T-cell (primary cell): Measurements from ENCODE around the gene ZNF141. TPM values are rescaled to one million over a fixed set of nuclear protein-coding genes. Genes with fewer than 3 reads are reported as not detected.
"Not testable (repeated sequence)": the region's sequence is repeated elsewhere in the genome, so short reads cannot be mapped to it uniquely, and the experiment has no call there.

Experiments
- ATAC-seq, 4 experiments: fragments of 200-7000 bp in 3 of 4; fragments of 150-1000 bp in 1 of 4; cut with Tn5 transposase; replicated peaks in 1 of 4; 1 replicate in 3 of 4; 2 replicates in 1 of 4; pipeline ENCODE4 v1.10.0; 2021; ENCODE audit warnings: moderate library complexity in 3 of 4, mild to moderate bottlenecking in 2 of 4, moderate number of reproducible peaks in 1 of 4
- CTCF ChIA-PET, 2 donors: fragments of 300-600 bp; sonication (Branson Sonifier 250); formaldehyde crosslinking; loops; one replicate each; lab custom pipeline; 2022; ENCODE audit warnings: antibody characterized with exemption in 2 of 2; lab: Charles Lee
- POLR2A ChIA-PET, 2 donors: fragments of 300-600 bp; sonication (Branson Sonifier 250); formaldehyde crosslinking; loops; one replicate each; lab custom pipeline; 2022; ENCODE audit warnings: antibody characterized with exemption in 2 of 2; lab: Charles Lee
- DNase-seq, 35 experiments: peaks; one replicate each; pipeline versions ENCODE4 v3.0.0 to v3.0.0-alpha.2; 2013 to 2023
- H3K27ac ChIP-seq: one replicate; pipeline ENCODE4 v1.5.1; 2013; ENCODE audit warnings: low read length
- H3K27me3 ChIP-seq, 2 experiments: replicated peaks in 1 of 2; 1 replicate in 1 of 2; 2 replicates in 1 of 2; pipeline versions ENCODE4 v1.6.1 to v1.7.0; 2013; ENCODE audit warnings: low read length in 1 of 2, mixed read lengths in 1 of 2; ENCODE audit not compliant: control insufficient read depth in 2 of 2, insufficient read depth in 2 of 2; ENCODE audit errors: extremely low read depth in 1 of 2
- H3K36me3 ChIP-seq, 2 donors: 1 replicate in 1 of 2; 2 replicates in 1 of 2; pipeline versions ENCODE4 v1.6.1 to v1.7.0; 2013; ENCODE audit warnings: low read length in 1 of 2; ENCODE audit not compliant: control insufficient read depth in 2 of 2, insufficient read depth in 1 of 2; ENCODE audit errors: extremely low read depth in 1 of 2
- H3K4me1 ChIP-seq, 2 experiments: 1 replicate in 1 of 2; 2 replicates in 1 of 2; pipeline versions ENCODE4 v1.6.1 to v1.7.0; 2013; ENCODE audit warnings: low read length in 2 of 2, mixed read lengths in 1 of 2; ENCODE audit not compliant: insufficient read depth in 2 of 2, control insufficient read depth in 1 of 2; ENCODE audit errors: extremely low read depth in 1 of 2
- H3K4me3 ChIP-seq, 2 donors: 1 replicate in 1 of 2; 2 replicates in 1 of 2; pipeline versions ENCODE4 v1.5.1 to v1.7.0; 2013; ENCODE audit warnings: mild to moderate bottlenecking in 2 of 2, low read length in 1 of 2, moderate library complexity in 1 of 2; ENCODE audit not compliant: control insufficient read depth in 1 of 2; ENCODE audit errors: extremely low read depth in 1 of 2
- H3K9me3 ChIP-seq: 2 replicates; pipeline ENCODE4 v1.7.0; 2013
- H3K27ac Mint-ChIP-seq, 2 donors: one replicate each; pipeline ENCODE4 v1.8.0; 2020 to 2021; ENCODE audit warnings: mild to moderate bottlenecking in 2 of 2, mixed read lengths in 2 of 2
- H3K27me3 Mint-ChIP-seq, 2 donors: one replicate each; pipeline ENCODE4 v1.8.0; 2021 to 2022; ENCODE audit warnings: mixed read lengths in 2 of 2
- H3K36me3 Mint-ChIP-seq: one replicate; pipeline ENCODE4 v1.8.0; 2021; ENCODE audit warnings: mixed read lengths
- H3K4me1 Mint-ChIP-seq, 3 donors: one replicate each; pipeline ENCODE4 v1.8.0; 2020 to 2022; ENCODE audit warnings: mixed read lengths in 3 of 3, mild to moderate bottlenecking in 1 of 3
- H3K4me3 Mint-ChIP-seq, 3 donors: one replicate each; pipeline ENCODE4 v1.8.0; 2020 to 2022; ENCODE audit warnings: mild to moderate bottlenecking in 3 of 3, mixed read lengths in 3 of 3, moderate library complexity in 3 of 3
- H3K9me3 Mint-ChIP-seq, 3 donors: one replicate each; pipeline ENCODE4 v1.8.0; 2020 to 2022; ENCODE audit warnings: mixed read lengths in 3 of 3
- WGBS: methylation state at CpG from one replicate; pipeline ENCODE4 v1.1.5; 2013; ENCODE audit warnings: missing lambda C conversion rate; ENCODE audit not compliant: insufficient coverage; 5-methylcytosine and 5-hydroxymethylcytosine counted together
- total RNA-seq, 35 experiments: library from RNA in 6 of 35; stranded (reverse) in 6 of 35; fragments of 120-200 nt in 1 of 35; gene quantifications; one replicate each; pipeline versions ENCODE4 v1.2.1 to v1.2.4 and lab custom pipeline; 2013 to 2026

The ZNF141 gene
- total RNA-seq (10 to 100 TPM; 19.3 to 46.8 (median 40.2) TPM), total RNA-seq (lab: John Stamatoyannopoulos, UW) (29.7 to 177 (median 67.4) reads per million in 29 experiments)
- 48.7 TPM for total RNA-seq (2013)

DNA sequence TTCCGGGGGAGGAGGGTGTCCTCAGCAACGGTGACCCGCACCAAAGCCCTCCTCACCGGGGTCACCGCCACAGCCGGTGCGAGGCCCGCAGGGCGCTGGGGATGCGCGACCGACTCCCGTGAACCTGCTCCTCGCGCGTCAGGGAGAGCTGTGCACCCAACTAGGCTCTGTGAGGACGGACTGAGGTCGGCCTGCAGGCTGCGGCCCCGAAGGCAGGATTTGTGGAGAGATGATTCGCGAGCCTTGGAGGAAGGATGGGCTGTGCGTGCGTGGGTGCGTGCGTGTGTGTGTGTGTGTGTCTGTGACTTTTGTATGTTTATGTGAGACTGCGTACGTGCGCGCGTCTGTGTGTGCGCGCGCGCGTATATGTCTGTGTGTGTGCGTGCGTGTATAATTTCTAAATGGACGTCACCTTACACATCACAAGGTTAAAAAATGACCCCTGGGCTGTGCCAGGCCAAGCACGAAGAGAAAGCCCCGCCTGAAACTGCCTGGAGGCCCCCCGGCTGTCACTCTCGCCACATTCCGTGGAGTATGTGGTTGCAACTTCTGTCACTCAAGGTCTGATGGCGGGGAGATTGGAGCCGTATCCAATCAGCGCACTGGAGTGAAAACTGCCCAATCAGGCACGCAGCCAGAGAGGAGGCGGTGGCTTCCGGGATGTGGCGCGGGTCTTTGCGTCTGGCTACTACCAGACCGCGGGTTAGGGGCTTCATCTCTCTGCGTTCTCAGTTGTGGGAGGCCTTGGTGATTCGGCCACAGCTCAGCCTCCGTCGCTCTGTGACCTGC is at the start of gene ZNF141:
ZNF141 (plus strand) TSS at position 672 of the 789 bp plus-strand sequence. CDS start 170 bp downstream, outside the sequence.
- Mint-ChIP-seq H3K4me3 (peak within 1 kb of the TSS; percentile 99), H3K4me1 (peaks cover 36 to 51% (median 39%) of the 10 kb centered on the region in 3 donors), H3K27me3 (no peaks in the 10 kb centered on the region), H3K36me3 (peaks cover 38% of the 10 kb centered on the region), H3K9me3 (peaks cover 15 to 25% (median 25%) of the 10 kb centered on the region in 3 donors), H3K27ac (peak within 1 kb of the TSS; percentile 95 to 99)
- ChIA-PET CTCF (no interaction called here), POLR2A (interaction anchor here in 1 of 2 donors (0.8 kb wide), 1 partner anchor 21 kb away, joined by 5 read pairs; no protein-coding TSS in a partner anchor)
- under 1% methylated on average over 43 of the region's 59 CpGs for WGBS
- peaks cover 0 to 3% of the 10 kb centered on the region in 2 donors for H3K36me3 ChIP-seq
- peak within 1 kb of the TSS; percentile 57 to 97 for H3K4me3 ChIP-seq
- H3K4me1 ChIP-seq = peaks cover 0 to 26% of the 10 kb centered on the region in 2 experiments
- peak; percentile 91 to 94 (median 92) for ATAC-seq
- H3K9me3 ChIP-seq = peaks cover 11% of the 10 kb centered on the region
- peak within 1 kb of the TSS; percentile 97 for H3K27ac ChIP-seq
- peak; percentile 71 to 95 (median 91) for DNase-seq
- no peaks in the 10 kb centered on the region for H3K27me3 ChIP-seq

DNA sequence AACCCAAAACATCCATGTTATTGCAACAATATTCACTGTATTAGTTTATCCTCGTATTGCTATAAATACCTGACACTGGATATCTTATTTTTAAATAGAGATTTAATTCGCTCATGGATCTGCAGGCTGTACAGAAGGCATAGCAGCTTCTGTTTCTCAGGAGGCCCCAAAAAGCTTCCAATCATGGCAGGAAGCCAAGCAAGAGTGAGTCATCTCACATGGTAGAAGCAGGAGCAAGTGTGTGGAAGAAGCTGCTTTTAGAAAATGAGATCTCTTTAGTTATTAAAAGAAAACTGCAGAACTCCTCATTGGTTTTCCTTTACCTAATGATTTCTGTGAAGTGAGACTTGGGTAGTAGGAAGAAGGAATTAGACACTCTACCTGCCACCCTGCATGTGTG is 48.7 kb upstream of the ZNF141 start:
- ChIA-PET CTCF (no interaction called here), POLR2A (no interaction called here)
- Mint-ChIP-seq H3K4me3 (no peak overlapping the region), H3K4me1 (no peaks in the 10 kb centered on the region), H3K27me3 (peaks cover 0 to 3% of the 10 kb centered on the region in 2 donors), H3K9me3 (peaks cover 18 to 39% (median 29%) of the 10 kb centered on the region in 3 donors), H3K27ac (no peak overlapping the region), H3K36me3 (no peaks in the 10 kb centered on the region)
- ATAC-seq = no peak
- DNase-seq = no peak
- peaks cover 4% of the 10 kb centered on the region for H3K9me3 ChIP-seq
- H3K36me3 ChIP-seq = no peaks in the 10 kb centered on the region
- H3K4me3 ChIP-seq = no peak overlapping the region
- H3K4me1 ChIP-seq = no peaks in the 10 kb centered on the region
- no peaks in the 10 kb centered on the region for H3K27me3 ChIP-seq
- no peak overlapping the region for H3K27ac ChIP-seq
- 100% methylated on average over 1 of the region's 2 CpGs for WGBS

DNA sequence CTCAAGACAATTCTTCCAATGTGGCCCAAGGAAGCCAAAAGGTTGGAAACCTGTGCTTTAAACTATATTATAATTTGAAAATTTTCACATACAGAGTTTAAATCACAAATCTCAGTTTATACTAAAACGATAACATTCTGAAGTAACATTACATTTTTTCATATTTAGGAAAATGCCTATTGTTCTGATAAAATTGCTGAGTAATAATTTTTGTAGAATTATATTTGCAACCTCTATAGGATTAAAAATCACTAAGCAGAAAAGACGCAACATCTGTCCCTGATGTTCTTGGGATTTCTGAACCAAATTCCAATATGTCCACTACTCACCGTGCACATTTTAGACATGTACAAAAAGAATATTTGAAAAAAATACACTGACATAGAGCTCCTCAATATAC is 42.9 kb upstream of the ZNF141 start:
- H3K27ac ChIP-seq = no peak overlapping the region
- H3K9me3 Mint-ChIP-seq = peaks cover 0 to 23% (median 15%) of the 10 kb centered on the region in 3 donors
- H3K36me3 ChIP-seq = no peaks in the 10 kb centered on the region
- H3K4me1 ChIP-seq = no peaks in the 10 kb centered on the region
- WGBS = no CpG with 5 or more reads among the region's 3 CpGs
- H3K36me3 Mint-ChIP-seq = no peaks in the 10 kb centered on the region
- ChIA-PET CTCF (no interaction called here), POLR2A (no interaction called here)
- no peaks in the 10 kb centered on the region for H3K4me1 Mint-ChIP-seq
- peaks cover 2% of the 10 kb centered on the region for H3K9me3 ChIP-seq
- no peak overlapping the region for H3K4me3 ChIP-seq
- H3K27ac Mint-ChIP-seq = no peak overlapping the region
- no peak for ATAC-seq
- no peaks in the 10 kb centered on the region for H3K27me3 ChIP-seq
- no peak for DNase-seq
- no peak overlapping the region for H3K4me3 Mint-ChIP-seq
- no peaks in the 10 kb centered on the region for H3K27me3 Mint-ChIP-seq

DNA sequence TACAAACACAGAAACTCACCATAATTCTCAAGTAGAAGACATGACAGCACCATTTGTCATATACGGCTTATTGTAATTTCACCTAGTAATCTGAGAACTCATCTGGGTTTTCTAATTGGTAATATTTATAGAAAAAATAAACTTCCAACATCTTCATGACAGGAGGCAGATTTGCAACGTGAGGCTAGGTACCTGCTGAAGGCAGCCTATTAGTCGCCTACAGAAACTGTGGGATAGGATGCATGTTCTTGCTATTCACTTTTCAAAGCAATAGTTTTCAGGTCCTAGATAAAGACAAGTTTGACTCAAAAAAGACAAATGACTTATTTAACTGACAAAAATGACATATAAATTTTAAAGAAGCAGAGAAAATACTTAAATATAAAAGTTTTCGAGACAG is 35.2 kb upstream of the ZNF141 start:
- DNase-seq (no peak), ATAC-seq (no peak)
- Mint-ChIP-seq H3K27ac (no peak overlapping the region), H3K27me3 (peaks cover 23 to 34% of the 10 kb centered on the region in 2 donors), H3K36me3 (peaks cover 9% of the 10 kb centered on the region), H3K4me1 (peaks cover 11 to 14% (median 12%) of the 10 kb centered on the region in 3 donors), H3K9me3 (peaks cover 13 to 49% (median 38%) of the 10 kb centered on the region in 3 donors), H3K4me3 (no peak overlapping the region)
- no peaks in the 10 kb centered on the region for H3K4me1 ChIP-seq
- ChIA-PET CTCF (no interaction called here), POLR2A (no interaction called here)
- H3K4me3 ChIP-seq = no peak overlapping the region
- H3K27me3 ChIP-seq = peaks cover 4 to 18% of the 10 kb centered on the region in 2 experiments
- 100% methylated on average over 1 of the region's 4 CpGs for WGBS
- no peaks in the 10 kb centered on the region for H3K9me3 ChIP-seq
- H3K27ac ChIP-seq = no peak overlapping the region
- H3K36me3 ChIP-seq = no peaks in the 10 kb centered on the region

DNA sequence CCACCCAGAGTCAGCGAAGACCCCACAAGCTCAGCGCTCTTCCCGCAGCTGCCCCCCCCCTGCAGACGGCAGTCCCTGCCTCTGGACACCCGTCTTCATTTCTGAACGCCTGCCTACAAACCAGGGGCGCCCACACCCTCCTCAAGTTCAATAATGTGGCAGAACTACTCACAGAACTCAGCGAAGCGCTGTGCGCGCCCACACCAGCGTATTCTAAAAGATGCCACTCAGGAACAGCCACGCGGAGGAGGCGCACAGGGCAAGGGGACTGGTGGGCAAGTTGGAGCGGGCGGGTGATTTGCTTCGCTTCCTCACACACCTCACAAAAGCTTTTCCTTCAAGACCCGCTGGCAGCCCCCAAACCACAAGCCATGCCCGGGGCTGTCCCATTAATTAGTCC is 33.1 kb upstream of the ZNF141 start:
- H3K4me1 ChIP-seq, H3K36me3 Mint-ChIP-seq, ATAC-seq, H3K27ac ChIP-seq, H3K36me3 ChIP-seq, H3K9me3 ChIP-seq, CTCF ChIA-PET, POLR2A ChIA-PET, H3K27ac Mint-ChIP-seq, H3K4me3 Mint-ChIP-seq, DNase-seq: not testable (repeated sequence)
- 20% methylated on average over 7 of the region's 20 CpGs for WGBS
- H3K27me3 ChIP-seq = peaks cover 4 to 18% of the 10 kb centered on the region in 2 experiments
- Mint-ChIP-seq H3K4me1 (peaks cover 11 to 16% (median 12%) of the 10 kb centered on the region in 3 donors), H3K27me3 (peaks cover 23 to 34% of the 10 kb centered on the region in 2 donors), H3K9me3 (peaks cover 13 to 46% (median 32%) of the 10 kb centered on the region in 3 donors)
- peak overlapping the region in 1 of 2 donors; percentile 29 for H3K4me3 ChIP-seq

DNA sequence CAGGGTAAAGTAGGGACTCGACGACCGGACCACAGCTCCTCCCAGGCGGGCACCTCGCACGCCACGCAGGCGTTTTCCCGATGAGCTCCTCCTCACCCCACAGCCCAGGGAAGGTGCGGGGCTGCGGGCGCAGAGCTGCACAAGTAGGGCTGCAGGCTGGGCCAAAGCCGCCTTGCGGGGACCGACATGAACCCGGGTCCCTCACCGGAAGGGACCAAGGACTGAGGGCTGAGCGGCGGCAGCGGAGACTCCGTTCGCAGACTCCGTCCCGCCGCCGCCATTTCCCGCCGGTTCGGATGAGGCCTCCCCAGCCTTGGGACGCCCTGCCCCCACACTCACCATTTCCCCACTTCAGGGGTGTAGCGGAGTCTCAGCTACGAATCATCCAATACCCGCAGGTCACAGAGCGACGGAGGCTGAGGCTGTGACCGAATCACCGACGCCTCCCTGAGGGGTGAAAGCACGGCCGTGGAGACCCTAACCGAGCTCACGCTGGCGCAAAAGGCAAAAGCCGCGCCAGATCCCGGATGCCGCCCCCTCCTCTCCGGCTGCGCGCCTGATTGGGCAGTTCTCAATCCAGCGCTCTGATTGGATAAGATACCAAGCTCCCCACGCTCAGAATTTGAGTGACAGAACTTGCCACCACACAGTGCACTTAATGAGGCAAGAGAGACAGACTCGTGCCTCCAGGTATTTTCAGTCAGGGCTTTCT is 32.5 kb upstream of the ZNF141 start, which contains the start of gene ZNF732:
ZNF732 (minus strand) TSS at position 506 of the 712 bp plus-strand sequence; CDS start at position 342, 164 bp downstream.
- H3K9me3 Mint-ChIP-seq = peaks cover 13 to 46% (median 32%) of the 10 kb centered on the region in 3 donors
- no peak for ATAC-seq
- DNase-seq = no peak
- H3K36me3 Mint-ChIP-seq = peaks cover 9% of the 10 kb centered on the region
- Histone ChIP-seq H3K9me3 (peaks cover 2% of the 10 kb centered on the region), H3K4me1 (no peaks in the 10 kb centered on the region), H3K27ac (no peak within 1 kb of the TSS), H3K36me3 (no peaks in the 10 kb centered on the region), H3K4me3 (peak within 1 kb of the TSS in 1 of 2 donors; percentile 29), H3K27me3 (peaks cover 4 to 18% of the 10 kb centered on the region in 2 experiments)
- WGBS = 34% methylated on average over 46 of the region's 53 CpGs
- peak within 1 kb of the TSS in 1 of 3 donors; percentile 19 for H3K4me3 Mint-ChIP-seq
- peaks cover 11 to 16% (median 12%) of the 10 kb centered on the region in 3 donors for H3K4me1 Mint-ChIP-seq
- CTCF ChIA-PET = no interaction called here
- H3K27ac Mint-ChIP-seq = no peak within 1 kb of the TSS
- POLR2A ChIA-PET = no interaction called here
- H3K27me3 Mint-ChIP-seq = peaks cover 23 to 34% of the 10 kb centered on the region in 2 donors
